HepG2 (cell line): ENCODE measurements around the gene LRRC15. TPM values are rescaled to one million over a fixed set of nuclear protein-coding genes. Genes with fewer than 3 reads are reported as not detected.

ENCODE experiments used
- ATAC-seq: fragments of 200-7000 bp; cut with Tn5 transposase; 3 replicates; pipeline ENCODE4 v1.9.1; 2020; ENCODE audit warnings: mild to moderate bottlenecking, moderate library complexity
- BruUV-seq: library from RNA; stranded (reverse); fragments of 400-500 nt; replicated peaks from 2 replicates; lab custom pipeline; 2021; lab: Mats Ljungman, UMichigan
- CTCF ChIA-PET: fragments of 300-600 bp; formaldehyde crosslinking; extraction: SDS; loops from one replicate; lab custom pipeline; 2021; ENCODE audit warnings: low total read pairs, inconsistent platforms, low intra/inter-chr PET ratio; lab: Yijun Ruan, JAX
- POLR2A ChIA-PET: fragments of 350-600 bp; sonication (Branson Sonifier 250); formaldehyde crosslinking; loops from one replicate; lab custom pipeline; 2020; ENCODE audit warnings: antibody characterized with exemption, inconsistent platforms; lab: Yijun Ruan, JAX
- DNase-seq: peaks from one replicate; pipeline ENCODE4 v3.0.0-alpha.2; 2015; ENCODE audit warnings: low spot score
- FAIRE-seq: peaks from 3 replicates; lab custom pipeline; 2011; peaks lifted over from hg19 to GRCh38; lab: Jason Lieb, UNC
- H2AFZ ChIP-seq: one replicate; pipeline ENCODE4 v1.6.1; 2011; ENCODE audit warnings: low read length, inconsistent platforms
- H3K27ac ChIP-seq: fragments of 300-600 bp; 3 replicates; pipeline ENCODE4 v1.8.0; 2011; ENCODE audit warnings: mixed run types, mild to moderate bottlenecking, mixed read lengths, low read length, inconsistent platforms; ENCODE audit not compliant: insufficient read depth; ENCODE audit errors: extremely low read length
- H3K27me3 ChIP-seq, 2 experiments: fragments of 200-600 bp in 1 of 2; 2 replicates in 1 of 2; 3 replicates in 1 of 2; pipeline versions ENCODE4 v1.6.0 to v1.8.0; 2011; ENCODE audit warnings: low read length in 2 of 2, mild to moderate bottlenecking in 2 of 2, moderate library complexity in 2 of 2, inconsistent platforms in 1 of 2; ENCODE audit not compliant: insufficient read depth in 2 of 2, control insufficient read depth in 1 of 2
- H3K36me3 ChIP-seq, 2 experiments: fragments of 200-600 bp in 1 of 2; replicated peaks in 1 of 2; 2 replicates in 1 of 2; 3 replicates in 1 of 2; pipeline versions ENCODE4 v1.5.1 to v1.8.0; 2011; ENCODE audit warnings: low read length in 2 of 2, inconsistent platforms in 1 of 2; ENCODE audit not compliant: insufficient read depth in 2 of 2, control insufficient read depth in 1 of 2
- H3K4me1 ChIP-seq: 2 replicates; pipeline ENCODE4 v1.5.1; 2012; ENCODE audit warnings: low read length, inconsistent platforms; ENCODE audit not compliant: insufficient read depth
- H3K4me2 ChIP-seq: 2 replicates; pipeline ENCODE4 v1.6.0; 2011; ENCODE audit warnings: low read depth, low read length, inconsistent platforms
- H3K4me3 ChIP-seq, 3 experiments: fragments of 200-600 bp in 1 of 3; sonication (generic), shearing (Covaris generic) in 1 of 3; replicated peaks in 1 of 3; 2 replicates each; pipeline ENCODE4 v1.5.1; 2011 to 2016; ENCODE audit warnings: low read length in 3 of 3, inconsistent platforms in 2 of 3, low read depth in 2 of 3, mild to moderate bottlenecking in 2 of 3, control low read depth in 1 of 3, mixed read lengths in 1 of 3; ENCODE audit not compliant: insufficient read depth in 1 of 3
- H3K79me2 ChIP-seq: one replicate; pipeline ENCODE4 v1.6.1; 2011; ENCODE audit warnings: low read length, inconsistent platforms; ENCODE audit not compliant: insufficient read depth
- H3K9ac ChIP-seq: 2 replicates; pipeline ENCODE4 v1.6.0; 2011; ENCODE audit warnings: mild to moderate bottlenecking, low read depth, low read length, inconsistent platforms; ENCODE audit not compliant: insufficient read depth
- H3K9me3 ChIP-seq: 2 replicates; pipeline ENCODE4 v1.5.1; 2012; ENCODE audit warnings: mild to moderate bottlenecking, low read length
- H4K20me1 ChIP-seq: 2 replicates; pipeline ENCODE4 v1.6.0; 2011; ENCODE audit warnings: inconsistent platforms, mild to moderate bottlenecking, low read length, moderate library complexity; ENCODE audit not compliant: insufficient read depth
- AGO1 ChIP-seq: fragments of 200-400 bp; formaldehyde crosslinking; IDR thresholded peaks from 2 replicates; pipeline ENCODE4 v1.6.1; 2017; ENCODE audit warnings: mild to moderate bottlenecking, low read depth, low read length, moderate library complexity; ENCODE audit not compliant: poor library complexity, severe bottlenecking
- ARNT2 ChIP-seq: sonication (generic); formaldehyde crosslinking; IDR thresholded peaks from 2 replicates; pipeline ENCODE4 v1.8.0; 2022; ENCODE audit warnings: mild to moderate bottlenecking, low read depth, missing genetic modification reagents, moderate library complexity
- MBNL3 ChIP-seq: fragments of 250-450 bp; sonication (Bioruptor Pico); conservative IDR thresholded peaks from 2 replicates; pipeline ENCODE4 v1.8.0; 2022; ENCODE audit warnings: mild to moderate bottlenecking, inconsistent platforms
- MTA3 ChIP-seq: sonication (generic); formaldehyde crosslinking; IDR thresholded peaks from 2 replicates; pipeline ENCODE4 v1.4.0; 2020; ENCODE audit warnings: missing genetic modification reagents
- NFRKB ChIP-seq: fragments of 450-650 bp; IDR thresholded peaks from 2 replicates; pipeline ENCODE4 v1.6.1; 2017
- RAD51 ChIP-seq: fragments of 450-650 bp; IDR thresholded peaks from 2 replicates; pipeline ENCODE4 v1.6.1; 2016; ENCODE audit warnings: borderline replicate concordance
- STAT5B ChIP-seq: sonication (generic); formaldehyde crosslinking; IDR thresholded peaks from 2 replicates; pipeline ENCODE4 v1.4.0; 2020; ENCODE audit warnings: missing genetic modification reagents
- ZNF549 ChIP-seq: sonication (generic); formaldehyde crosslinking; IDR thresholded peaks from 2 replicates; pipeline ENCODE4 v1.5.0; 2020; ENCODE audit warnings: missing genetic modification reagents
- ZNF768 ChIP-seq: sonication (generic); formaldehyde crosslinking; IDR thresholded peaks from 2 replicates; pipeline ENCODE4 v1.4.0; 2020; ENCODE audit warnings: missing genetic modification reagents
- ZNF770 ChIP-seq: sonication (generic); formaldehyde crosslinking; IDR thresholded peaks from 2 replicates; pipeline ENCODE4 v1.5.0; 2020; ENCODE audit warnings: mild to moderate bottlenecking, missing genetic modification reagents
- WGBS: methylation state at CpG from one replicate; pipeline ENCODE4 v1.1.6; 2017; ENCODE audit warnings: low lambda C conversion rate; 5-methylcytosine and 5-hydroxymethylcytosine counted together
- in situ Hi-C: cut with HindIII; loops from 2 replicates; pipeline ENCODE4 v1.10.0; 2017; ENCODE audit warnings: low pct_unique_long_range_greater_than_20kb; ENCODE audit not compliant: extremely low pct_ligation_motif_present
- intact Hi-C: fragments of 100-400 bp; cut with micrococcal nuclease; formaldehyde crosslinking; loops from one replicate; pipeline ENCODE4 v1.10.0; 2022; ENCODE audit not compliant: unreplicated experiment
- polyA plus RNA-seq, 8 experiments: library from polyadenylated mRNA; depleted of rRNA in 3 of 8; stranded (reverse) in 7 of 8; unstranded in 1 of 8; fragments of >200 nt; fragmentation: Illumina TruSeq in 4 of 8; extraction: Trizol in 4 of 8; gene quantifications; 2 replicates each; pipeline versions ENCODE4 v1.2.1 to v1.2.3, GENCODE V29; 2011 to 2016; ENCODE audit warnings: low read depth in 4 of 8, missing spikeins in 1 of 8, mixed read lengths in 1 of 8; ENCODE audit not compliant: insufficient read depth in 1 of 8
- total RNA-seq, 5 experiments: library from RNA; depleted of rRNA; stranded (reverse); fragments of >200 nt; fragmentation: Illumina TruSeq; extraction: Trizol; gene quantifications; 2 replicates each; pipeline ENCODE4 v1.2.3, GENCODE V29; 2016; ENCODE audit warnings: low read depth in 1 of 5
- TF ChIP-seq, protein P1 (sequence below): sonication (generic); formaldehyde crosslinking; IDR thresholded peaks from 2 replicates; pipeline ENCODE4 v1.4.0; 2020; ENCODE audit warnings: missing genetic modification reagents
- TF ChIP-seq, protein P2 (sequence below): sonication (generic); formaldehyde crosslinking; IDR thresholded peaks from 2 replicates; pipeline ENCODE4 v1.4.0; 2020; ENCODE audit warnings: missing genetic modification reagents, mild to moderate bottlenecking, borderline replicate concordance

Gene LRRC15
- total and polyA plus RNA-seq, 2 of the 13 experiments (the other 11 are each of a cell fraction or from before 2014, with no cell fraction given), result not detected

DNA sequence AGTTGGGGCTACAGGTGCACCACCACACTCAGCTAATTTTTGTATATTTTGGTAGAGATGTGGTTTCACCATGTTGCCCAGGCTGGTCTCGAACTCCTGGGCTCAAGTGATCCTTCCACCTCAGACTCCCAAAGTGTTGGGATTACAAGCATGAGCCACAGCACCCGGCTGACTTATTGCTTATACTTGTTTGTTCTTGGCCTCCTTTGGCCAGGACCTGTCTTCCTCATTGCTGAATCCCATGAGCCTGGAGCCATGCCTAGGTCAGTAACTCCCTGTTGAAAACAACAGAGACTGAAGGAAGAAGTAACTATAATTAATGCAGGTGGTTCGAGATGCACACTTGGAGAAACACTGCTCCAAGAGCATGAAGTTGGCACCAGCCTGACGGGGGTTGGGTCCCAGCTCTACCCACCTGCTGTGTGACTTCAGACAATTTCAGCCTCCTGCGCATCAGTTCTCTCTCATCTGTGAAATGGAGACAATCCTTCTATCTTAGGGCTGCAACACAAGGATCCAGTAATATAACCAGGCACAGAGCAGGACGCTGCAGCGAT, 57.3 kb downstream of the LRRC15 start:
- 40% methylated on average over 6 of the region's 7 CpGs for WGBS
- H3K79me2 ChIP-seq, result no peaks in the 10 kb centered on the region
- intact Hi-C loops, result loop anchor here (10.0 kb wide), 1 partner anchor 237 kb away; no protein-coding TSS in a partner anchor
- CTCF ChIA-PET, result no interaction called here
- peaks cover 53% of the 10 kb centered on the region for H3K4me1 ChIP-seq
- POLR2A ChIA-PET, result no interaction called here
- no peak overlapping the region for H3K9ac ChIP-seq
- H3K4me3 ChIP-seq, result no peak overlapping the region
- H3K4me2 ChIP-seq, result no peak overlapping the region
- BruUV-seq, result no TSS peak
- DNase-seq, result no peak
- H2AFZ ChIP-seq, result no peak overlapping the region
- H3K36me3 ChIP-seq, result no peaks in the 10 kb centered on the region
- no peak overlapping the region for H3K27ac ChIP-seq
- H3K9me3 ChIP-seq, result no peaks in the 10 kb centered on the region
- in situ Hi-C loops, result loop anchor here (10.0 to 25.0 kb wide), 2 partner anchors 147 to 650 kb away; no protein-coding TSS in a partner anchor
- H3K27me3 ChIP-seq, result peaks cover 2 to 43% of the 10 kb centered on the region in 2 experiments; a peak in 4 of 5 replicates
- no peak for ATAC-seq
- no peaks in the 10 kb centered on the region for H4K20me1 ChIP-seq
- FAIRE-seq, result no peak
- no peak for TF ChIP-seq MTA3 (CRISPR knock-in tag)
- no peak for TF ChIP-seq ZNF549 (CRISPR knock-in tag)
- no peak for TF ChIP-seq MBNL3
- TF ChIP-seq AGO1, result no peak
- TF ChIP-seq, protein P1, sequence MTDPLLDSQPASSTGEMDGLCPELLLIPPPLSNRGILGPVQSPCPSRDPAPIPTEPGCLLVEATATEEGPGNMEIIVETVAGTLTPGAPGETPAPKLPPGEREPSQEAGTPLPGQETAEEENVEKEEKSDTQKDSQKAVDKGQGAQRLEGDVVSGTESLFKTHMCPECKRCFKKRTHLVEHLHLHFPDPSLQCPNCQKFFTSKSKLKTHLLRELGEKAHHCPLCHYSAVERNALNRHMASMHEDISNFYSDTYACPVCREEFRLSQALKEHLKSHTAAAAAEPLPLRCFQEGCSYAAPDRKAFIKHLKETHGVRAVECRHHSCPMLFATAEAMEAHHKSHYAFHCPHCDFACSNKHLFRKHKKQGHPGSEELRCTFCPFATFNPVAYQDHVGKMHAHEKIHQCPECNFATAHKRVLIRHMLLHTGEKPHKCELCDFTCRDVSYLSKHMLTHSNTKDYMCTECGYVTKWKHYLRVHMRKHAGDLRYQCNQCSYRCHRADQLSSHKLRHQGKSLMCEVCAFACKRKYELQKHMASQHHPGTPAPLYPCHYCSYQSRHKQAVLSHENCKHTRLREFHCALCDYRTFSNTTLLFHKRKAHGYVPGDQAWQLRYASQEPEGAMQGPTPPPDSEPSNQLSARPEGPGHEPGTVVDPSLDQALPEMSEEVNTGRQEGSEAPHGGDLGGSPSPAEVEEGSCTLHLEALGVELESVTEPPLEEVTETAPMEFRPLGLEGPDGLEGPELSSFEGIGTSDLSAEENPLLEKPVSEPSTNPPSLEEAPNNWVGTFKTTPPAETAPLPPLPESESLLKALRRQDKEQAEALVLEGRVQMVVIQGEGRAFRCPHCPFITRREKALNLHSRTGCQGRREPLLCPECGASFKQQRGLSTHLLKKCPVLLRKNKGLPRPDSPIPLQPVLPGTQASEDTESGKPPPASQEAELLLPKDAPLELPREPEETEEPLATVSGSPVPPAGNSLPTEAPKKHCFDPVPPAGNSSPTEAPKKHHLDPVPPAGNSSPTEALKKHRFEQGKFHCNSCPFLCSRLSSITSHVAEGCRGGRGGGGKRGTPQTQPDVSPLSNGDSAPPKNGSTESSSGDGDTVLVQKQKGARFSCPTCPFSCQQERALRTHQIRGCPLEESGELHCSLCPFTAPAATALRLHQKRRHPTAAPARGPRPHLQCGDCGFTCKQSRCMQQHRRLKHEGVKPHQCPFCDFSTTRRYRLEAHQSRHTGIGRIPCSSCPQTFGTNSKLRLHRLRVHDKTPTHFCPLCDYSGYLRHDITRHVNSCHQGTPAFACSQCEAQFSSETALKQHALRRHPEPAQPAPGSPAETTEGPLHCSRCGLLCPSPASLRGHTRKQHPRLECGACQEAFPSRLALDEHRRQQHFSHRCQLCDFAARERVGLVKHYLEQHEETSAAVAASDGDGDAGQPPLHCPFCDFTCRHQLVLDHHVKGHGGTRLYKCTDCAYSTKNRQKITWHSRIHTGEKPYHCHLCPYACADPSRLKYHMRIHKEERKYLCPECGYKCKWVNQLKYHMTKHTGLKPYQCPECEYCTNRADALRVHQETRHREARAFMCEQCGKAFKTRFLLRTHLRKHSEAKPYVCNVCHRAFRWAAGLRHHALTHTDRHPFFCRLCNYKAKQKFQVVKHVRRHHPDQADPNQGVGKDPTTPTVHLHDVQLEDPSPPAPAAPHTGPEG (CRISPR knock-in tag), result no peak
- TF ChIP-seq ARNT2 (CRISPR knock-in tag), result no peak
- TF ChIP-seq, protein P2, sequence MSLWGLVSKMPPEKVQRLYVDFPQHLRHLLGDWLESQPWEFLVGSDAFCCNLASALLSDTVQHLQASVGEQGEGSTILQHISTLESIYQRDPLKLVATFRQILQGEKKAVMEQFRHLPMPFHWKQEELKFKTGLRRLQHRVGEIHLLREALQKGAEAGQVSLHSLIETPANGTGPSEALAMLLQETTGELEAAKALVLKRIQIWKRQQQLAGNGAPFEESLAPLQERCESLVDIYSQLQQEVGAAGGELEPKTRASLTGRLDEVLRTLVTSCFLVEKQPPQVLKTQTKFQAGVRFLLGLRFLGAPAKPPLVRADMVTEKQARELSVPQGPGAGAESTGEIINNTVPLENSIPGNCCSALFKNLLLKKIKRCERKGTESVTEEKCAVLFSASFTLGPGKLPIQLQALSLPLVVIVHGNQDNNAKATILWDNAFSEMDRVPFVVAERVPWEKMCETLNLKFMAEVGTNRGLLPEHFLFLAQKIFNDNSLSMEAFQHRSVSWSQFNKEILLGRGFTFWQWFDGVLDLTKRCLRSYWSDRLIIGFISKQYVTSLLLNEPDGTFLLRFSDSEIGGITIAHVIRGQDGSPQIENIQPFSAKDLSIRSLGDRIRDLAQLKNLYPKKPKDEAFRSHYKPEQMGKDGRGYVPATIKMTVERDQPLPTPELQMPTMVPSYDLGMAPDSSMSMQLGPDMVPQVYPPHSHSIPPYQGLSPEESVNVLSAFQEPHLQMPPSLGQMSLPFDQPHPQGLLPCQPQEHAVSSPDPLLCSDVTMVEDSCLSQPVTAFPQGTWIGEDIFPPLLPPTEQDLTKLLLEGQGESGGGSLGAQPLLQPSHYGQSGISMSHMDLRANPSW (CRISPR knock-in tag), result no peak
- TF ChIP-seq ZNF768 (CRISPR knock-in tag), result no peak
- no peak for TF ChIP-seq ZNF770 (CRISPR knock-in tag)
- TF ChIP-seq STAT5B (CRISPR knock-in tag), result no peak
- no peak for TF ChIP-seq NFRKB
- TF ChIP-seq RAD51, result no peak
